Spleen (tissue), 11 donors: ENCODE measurements around the gene ANKRD30B. TPM values are rescaled to one million over a fixed set of nuclear protein-coding genes. Genes with fewer than 3 reads are reported as not detected.
A peak's percentile ranks its signal among the peaks of the same experiment; 100 is the strongest.
"Not testable (repeated sequence)": the region's sequence is repeated elsewhere in the genome, so short reads cannot be mapped to it uniquely, and the experiment has no call there.

Experiments
- DNase-seq: peaks from one replicate; pipeline ENCODE4 v3.0.0-alpha.2; 2020
- H3K27ac ChIP-seq, 8 donors: fragments of 200-600 bp; sonication (generic) in 7 of 8; 1 replicate in 4 of 8; 2 replicates in 4 of 8; pipeline versions ENCODE4 v1.5.0 to v1.8.0; 2016 to 2021; ENCODE audit warnings: inconsistent platforms in 4 of 8, mild to moderate bottlenecking in 4 of 8, moderate library complexity in 1 of 8
- H3K27me3 ChIP-seq, 7 donors: fragments of 200-600 bp; sonication (generic) in 6 of 7; replicated peaks in 1 of 7; 1 replicate in 4 of 7; 2 replicates in 3 of 7; pipeline versions ENCODE4 v1.5.0 to v1.8.0; 2016 to 2021; ENCODE audit warnings: inconsistent platforms in 3 of 7, mild to moderate bottlenecking in 1 of 7
- H3K36me3 ChIP-seq, 6 donors: fragments of 200-600 bp; sonication (generic) in 5 of 6; 1 replicate in 4 of 6; 2 replicates in 2 of 6; pipeline versions ENCODE4 v1.5.0 to v1.8.0; 2016 to 2021; ENCODE audit warnings: inconsistent platforms in 2 of 6
- H3K4me1 ChIP-seq, 6 donors: fragments of 200-600 bp; sonication (generic) in 5 of 6; 1 replicate in 3 of 6; 2 replicates in 3 of 6; pipeline versions ENCODE4 v1.5.0 to v1.8.0; 2016 to 2021; ENCODE audit warnings: inconsistent platforms in 3 of 6
- H3K4me3 ChIP-seq, 8 donors: fragments of 200-600 bp; sonication (generic) in 7 of 8; 1 replicate in 4 of 8; 2 replicates in 4 of 8; pipeline versions ENCODE4 v1.5.0 to v1.8.0; 2016 to 2021; ENCODE audit warnings: inconsistent platforms in 4 of 8, mild to moderate bottlenecking in 4 of 8, moderate library complexity in 2 of 8
- H3K9me3 ChIP-seq, 8 donors: fragments of 200-600 bp; sonication (generic) in 7 of 8; 1 replicate in 4 of 8; 2 replicates in 4 of 8; pipeline versions ENCODE4 v1.5.0 to v1.8.0; 2016 to 2021; ENCODE audit warnings: inconsistent platforms in 4 of 8
- WGBS, 5 donors: extraction: QIAGEN DNeasy Blood & Tissue Kit in 3 of 5; methylation state at CpG; one replicate each; pipeline versions ENCODE4 v1.1.5 to v1.1.7; 2013 to 2018; 5-methylcytosine and 5-hydroxymethylcytosine counted together
- intact Hi-C: fragments of 100-400 bp; cut with DNase I; formaldehyde crosslinking; loops from one replicate; pipeline ENCODE4 v1.15.0; 2023; ENCODE audit warnings: low total_unique reads
- polyA plus RNA-seq, 3 donors: library from polyadenylated mRNA; stranded (reverse); fragments of 200-250 nt; gene quantifications; one replicate each; pipeline ENCODE4 v1.2.1, GENCODE V29; 2013
- total RNA-seq, 7 donors: library from RNA; depleted of rRNA in 3 of 7; stranded (reverse); fragments of >200 nt in 3 of 7; fragmentation: NEBNext Ultra II Directional in 4 of 7; extraction: Animal tissue kit (Norgen Biotek cat#: 25700) in 4 of 7; gene quantifications; one replicate each; pipeline versions ENCODE4 v1.1.0 to v1.2.1, GENCODE V29; 2016 to 2021
- donor health status: healthy with polysubstance abuse.
- donor health status: DM: no; HTN: no; CAD: no; lungs with moderate emphysema.
- donor health status: DM: no; HTN: no; CAD: no.
- donor health status: Bipolar disorder and iron deficiency.
- donor health status: healthy.
- donor health status: DM: no; HTN: no; CAD: no.
- donor health status: DM: yes; HTN: yes; CAD: no.

The ANKRD30B gene
- total and polyA plus RNA-seq, 10 donors = 0.06 to 0.13 TPM; not detected in 8

GRCh38 chr18:14826972-14827632 lies 79.1 kb downstream of the ANKRD30B start:
- H3K4me3 ChIP-seq, H3K36me3 ChIP-seq, H3K4me1 ChIP-seq, DNase-seq, H3K9me3 ChIP-seq, H3K27ac ChIP-seq, intact Hi-C loops, H3K27me3 ChIP-seq: not testable (repeated sequence)
- 55 to 71% (median 68%) methylated on average over 2 of the region's 2 CpGs for WGBS, 5 donors

GRCh38 chr18:14841607-14842006 lies 93.6 kb downstream of the ANKRD30B start:
- WGBS, 5 donors = 86 to 94% (median 90%) methylated on average over 2 of the region's 2 CpGs

GRCh38 chr18:14851533-14851932 lies 103.6 kb downstream of the ANKRD30B start:
- H3K4me1 ChIP-seq, intact Hi-C loops, H3K36me3 ChIP-seq, DNase-seq, H3K9me3 ChIP-seq, H3K27ac ChIP-seq, H3K27me3 ChIP-seq: not testable (repeated sequence)
- WGBS, 5 donors = 0 to 82% (median 21%) methylated on average over 1 to 2 of the region's 2 CpGs
- H3K4me3 ChIP-seq = peak overlapping the region in 2 of 8 donors; percentile 18 to 28

More at GRCh38 chr18:14841607-14842006, 93.6 kb downstream of the ANKRD30B start:
- H3K36me3 ChIP-seq, intact Hi-C loops, H3K27me3 ChIP-seq, H3K4me1 ChIP-seq, H3K27ac ChIP-seq, H3K9me3 ChIP-seq, DNase-seq, H3K4me3 ChIP-seq: not testable (repeated sequence)

- DNase-seq, H3K4me3 ChIP-seq, H3K27me3 ChIP-seq, H3K4me1 ChIP-seq, H3K36me3 ChIP-seq, H3K27ac ChIP-seq, intact Hi-C loops: not testable (repeated sequence)
- H3K9me3 ChIP-seq = peaks cover 0 to 13% (median 0%) of the 10 kb centered on the region in 8 donors
- WGBS, 5 donors = 83 to 89% (median 85%) methylated on average over 11 to 17 of the region's 17 CpGs; no CpG with 5 or more reads in 2 of the 5 donors
Measured at GRCh38 chr18:14855634-14856033, 107.7 kb downstream of the ANKRD30B start.

GRCh38 chr18:14856256-14856655 lies 108.3 kb downstream of the ANKRD30B start:
- H3K4me3 ChIP-seq, H3K27ac ChIP-seq, H3K4me1 ChIP-seq, DNase-seq, intact Hi-C loops, H3K27me3 ChIP-seq, H3K36me3 ChIP-seq: not testable (repeated sequence)
- 91 to 97% (median 95%) methylated on average over 6 to 9 of the region's 20 CpGs; no CpG with 5 or more reads in 2 of the 5 donors for WGBS, 5 donors
- peaks cover 0 to 13% (median 0%) of the 10 kb centered on the region in 8 donors for H3K9me3 ChIP-seq

- H3K36me3 ChIP-seq, H3K4me1 ChIP-seq, H3K4me3 ChIP-seq, DNase-seq, intact Hi-C loops, H3K27ac ChIP-seq, H3K27me3 ChIP-seq: not testable (repeated sequence)
- peaks cover 0 to 13% (median 0%) of the 10 kb centered on the region in 8 donors for H3K9me3 ChIP-seq
- 90 to 100% methylated on average over 1 to 2 of the region's 10 CpGs; no CpG with 5 or more reads in 3 of the 5 donors for WGBS, 5 donors
Measured at GRCh38 chr18:14858514-14858913, 110.5 kb downstream of the ANKRD30B start.

GRCh38 chr18:14859995-14860394 lies 112.0 kb downstream of the ANKRD30B start:
- H3K27me3 ChIP-seq, H3K4me3 ChIP-seq, H3K4me1 ChIP-seq, H3K36me3 ChIP-seq, H3K27ac ChIP-seq, DNase-seq, intact Hi-C loops: not testable (repeated sequence)
- 80 to 92% (median 88%) methylated on average over 5 to 15 of the region's 15 CpGs for WGBS, 5 donors
- H3K9me3 ChIP-seq = peaks cover 0 to 13% (median 0%) of the 10 kb centered on the region in 8 donors

- H3K9me3 ChIP-seq, H3K36me3 ChIP-seq, intact Hi-C loops, H3K27me3 ChIP-seq, H3K4me1 ChIP-seq, H3K27ac ChIP-seq, H3K4me3 ChIP-seq: not testable (repeated sequence)
- 89 to 93% (median 91%) methylated on average over 12 to 15 of the region's 15 CpGs for WGBS, 5 donors
- DNase-seq = peak; percentile 65
Measured at GRCh38 chr18:14866426-14866825, 118.5 kb downstream of the ANKRD30B start.

GRCh38 chr18:14867988-14868387 lies 120.0 kb downstream of the ANKRD30B start:
- intact Hi-C loops, H3K4me3 ChIP-seq, H3K36me3 ChIP-seq, H3K27ac ChIP-seq, H3K27me3 ChIP-seq, H3K4me1 ChIP-seq, H3K9me3 ChIP-seq: not testable (repeated sequence)
- DNase-seq = peak; percentile 61
- 88 to 94% (median 89%) methylated on average over 4 of the region's 4 CpGs for WGBS, 5 donors

GRCh38 chr18:14868825-14869224 lies 120.9 kb downstream of the ANKRD30B start:
- not testable (repeated sequence) for DNase-seq
- 82 to 94% (median 89%) methylated on average over 1 to 4 of the region's 4 CpGs for WGBS, 5 donors

GRCh38 chr18:14878826-14879225 lies 130.9 kb downstream of the ANKRD30B start:
- H3K36me3 ChIP-seq, intact Hi-C loops, H3K27me3 ChIP-seq, H3K27ac ChIP-seq, H3K4me3 ChIP-seq, H3K4me1 ChIP-seq, H3K9me3 ChIP-seq, DNase-seq: not testable (repeated sequence)
- WGBS, 5 donors = 88 to 100% (median 90%) methylated on average over 5 to 14 of the region's 14 CpGs

More at GRCh38 chr18:14868825-14869224, 120.9 kb downstream of the ANKRD30B start:
- H3K9me3 ChIP-seq, H3K27ac ChIP-seq, H3K27me3 ChIP-seq, H3K4me3 ChIP-seq, intact Hi-C loops, H3K36me3 ChIP-seq, H3K4me1 ChIP-seq: not testable (repeated sequence)
